Osteocyte (in vitro differentiated cells): Measurements from ENCODE around the gene KRT33A. TPM values are rescaled to one million over a fixed set of nuclear protein-coding genes. Genes with fewer than 3 reads are reported as not detected.
"Not testable (repeated sequence)": the region's sequence is repeated elsewhere in the genome, so short reads cannot be mapped to it uniquely, and the experiment has no call there.

ENCODE experiments used
- DNase-seq: peaks from one replicate; pipeline ENCODE4 v3.0.0; 2021; ENCODE audit warnings: mixed read lengths; ENCODE audit not compliant: unreplicated experiment; ENCODE audit errors: extremely low spot score
- H3K27ac Mint-ChIP-seq: one replicate; pipeline ENCODE4 v1.8.0; 2021; ENCODE audit warnings: mild to moderate bottlenecking, mixed read lengths; ENCODE audit not compliant: unreplicated experiment
- H3K27me3 Mint-ChIP-seq: one replicate; pipeline ENCODE4 v1.8.0; 2021; ENCODE audit warnings: mixed read lengths; ENCODE audit not compliant: unreplicated experiment
- H3K36me3 Mint-ChIP-seq: one replicate; pipeline ENCODE4 v1.8.0; 2021; ENCODE audit warnings: mixed read lengths; ENCODE audit not compliant: unreplicated experiment
- H3K4me1 Mint-ChIP-seq: one replicate; pipeline ENCODE4 v1.8.0; 2021; ENCODE audit warnings: mixed read lengths; ENCODE audit not compliant: unreplicated experiment
- H3K4me3 Mint-ChIP-seq: one replicate; pipeline ENCODE4 v1.8.0; 2021; ENCODE audit warnings: mild to moderate bottlenecking, moderate library complexity, mixed read lengths; ENCODE audit not compliant: unreplicated experiment
- H3K9me3 Mint-ChIP-seq: one replicate; pipeline ENCODE4 v1.8.0; 2021; ENCODE audit warnings: mixed read lengths; ENCODE audit not compliant: unreplicated experiment
- CTCF ChIP-seq: fragments of 200-600 bp; sonication (generic); IDR thresholded peaks from 2 replicates; pipeline ENCODE4 v1.5.0; 2021; ENCODE audit warnings: antibody characterized with exemption, mild to moderate bottlenecking, moderate library complexity
- total RNA-seq: library from RNA; stranded (reverse); gene quantifications from 2 replicates; pipeline ENCODE4 v1.2.1, GENCODE V29; 2021

The KRT33A gene
- total RNA-seq, 1 donor from 2014 or later = not detected

- H3K27me3 Mint-ChIP-seq = peaks cover 16% of the 10 kb centered on the region
- H3K36me3 Mint-ChIP-seq = no peaks in the 10 kb centered on the region
- peaks cover 3% of the 10 kb centered on the region for H3K9me3 Mint-ChIP-seq
- H3K4me1 Mint-ChIP-seq = no peaks in the 10 kb centered on the region
- no peak overlapping the region for H3K27ac Mint-ChIP-seq
- TF ChIP-seq CTCF = no peak
- H3K4me3 Mint-ChIP-seq = no peak overlapping the region
- peak; percentile 67 for DNase-seq
Measured at GRCh38 chr17:41347869-41348760, 2.5 kb downstream of the KRT33A start.

DNA sequence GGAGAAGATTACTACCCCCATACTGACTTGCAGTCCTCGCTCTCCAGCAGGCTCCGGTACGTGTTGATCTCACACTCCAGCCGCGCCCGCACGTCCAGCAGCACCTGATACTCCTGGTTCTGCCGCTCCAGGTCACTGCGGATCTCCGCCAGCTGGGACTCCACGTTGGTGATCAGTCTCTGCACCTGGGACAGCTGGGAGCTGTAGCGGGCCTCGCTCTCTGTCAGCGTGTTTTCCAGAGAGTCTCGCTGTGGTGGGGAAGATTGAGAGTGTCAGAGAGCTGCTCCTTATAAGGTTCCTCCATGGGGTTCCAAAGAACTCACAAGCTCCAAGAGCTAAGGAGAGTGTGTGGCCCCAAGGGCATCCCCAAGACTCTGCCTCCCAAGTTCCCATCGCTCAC, 4.2 kb downstream of the KRT33A start:
- DNase-seq = peak; percentile 53
- H3K9me3 Mint-ChIP-seq = peaks cover 19% of the 10 kb centered on the region
- not testable (repeated sequence) for H3K36me3 Mint-ChIP-seq, H3K4me1 Mint-ChIP-seq, H3K27me3 Mint-ChIP-seq, H3K27ac Mint-ChIP-seq, H3K4me3 Mint-ChIP-seq

DNA sequence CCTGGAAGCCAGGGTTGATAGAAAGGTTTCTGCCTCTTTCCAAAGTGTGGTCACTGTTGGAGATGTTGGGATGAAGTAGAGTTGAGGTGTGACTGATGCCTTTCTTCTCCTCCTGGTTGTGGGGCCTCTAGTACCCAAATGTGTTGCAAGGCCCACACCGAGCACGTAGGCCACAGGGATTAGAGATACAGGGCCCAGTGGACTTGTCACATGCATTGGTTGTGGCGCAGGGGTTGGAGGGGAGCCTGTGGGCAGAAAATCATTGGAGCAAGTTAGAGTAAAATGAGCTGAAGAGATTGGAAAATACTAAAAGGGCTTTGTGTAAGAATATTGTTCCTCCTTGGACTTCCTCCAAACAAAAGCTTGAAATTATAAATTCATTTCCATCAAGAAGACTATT, 4.6 kb downstream of the KRT33A start:
- H3K9me3 Mint-ChIP-seq = peaks cover 19% of the 10 kb centered on the region
- no peak for TF ChIP-seq CTCF
- H3K4me1 Mint-ChIP-seq = no peaks in the 10 kb centered on the region
- H3K36me3 Mint-ChIP-seq = peaks cover 4% of the 10 kb centered on the region
- no peak overlapping the region for H3K4me3 Mint-ChIP-seq
- DNase-seq = peak; percentile 62
- H3K27me3 Mint-ChIP-seq = peaks cover 2% of the 10 kb centered on the region
- H3K27ac Mint-ChIP-seq = no peak overlapping the region

DNA sequence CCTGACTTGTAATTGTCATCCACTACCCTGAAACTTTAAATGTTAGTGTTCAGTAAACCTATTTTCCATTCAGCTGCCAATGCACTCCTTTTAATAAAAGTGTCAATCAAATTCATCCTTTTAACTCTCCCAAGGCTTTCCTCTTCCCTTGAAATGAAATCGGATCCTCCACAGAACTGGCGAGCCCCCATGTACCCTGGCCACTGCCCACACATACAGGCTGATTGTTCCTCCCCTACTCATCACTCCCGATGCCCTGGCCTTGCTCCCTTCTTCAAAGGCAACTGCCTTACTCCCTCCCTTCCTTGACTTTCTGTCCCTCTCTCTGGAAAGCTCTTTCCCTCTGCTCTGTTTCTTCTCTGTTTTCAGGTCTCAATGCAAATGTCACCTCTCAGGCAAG, 7.6 kb downstream of the KRT33A start:
- Mint-ChIP-seq H3K4me1 (no peaks in the 10 kb centered on the region), H3K9me3 (peaks cover 19% of the 10 kb centered on the region), H3K27ac (no peak overlapping the region), H3K4me3 (no peak overlapping the region), H3K36me3 (peaks cover 4% of the 10 kb centered on the region), H3K27me3 (peaks cover 2% of the 10 kb centered on the region)
- no peak for TF ChIP-seq CTCF
- peak; percentile 25 for DNase-seq

DNA sequence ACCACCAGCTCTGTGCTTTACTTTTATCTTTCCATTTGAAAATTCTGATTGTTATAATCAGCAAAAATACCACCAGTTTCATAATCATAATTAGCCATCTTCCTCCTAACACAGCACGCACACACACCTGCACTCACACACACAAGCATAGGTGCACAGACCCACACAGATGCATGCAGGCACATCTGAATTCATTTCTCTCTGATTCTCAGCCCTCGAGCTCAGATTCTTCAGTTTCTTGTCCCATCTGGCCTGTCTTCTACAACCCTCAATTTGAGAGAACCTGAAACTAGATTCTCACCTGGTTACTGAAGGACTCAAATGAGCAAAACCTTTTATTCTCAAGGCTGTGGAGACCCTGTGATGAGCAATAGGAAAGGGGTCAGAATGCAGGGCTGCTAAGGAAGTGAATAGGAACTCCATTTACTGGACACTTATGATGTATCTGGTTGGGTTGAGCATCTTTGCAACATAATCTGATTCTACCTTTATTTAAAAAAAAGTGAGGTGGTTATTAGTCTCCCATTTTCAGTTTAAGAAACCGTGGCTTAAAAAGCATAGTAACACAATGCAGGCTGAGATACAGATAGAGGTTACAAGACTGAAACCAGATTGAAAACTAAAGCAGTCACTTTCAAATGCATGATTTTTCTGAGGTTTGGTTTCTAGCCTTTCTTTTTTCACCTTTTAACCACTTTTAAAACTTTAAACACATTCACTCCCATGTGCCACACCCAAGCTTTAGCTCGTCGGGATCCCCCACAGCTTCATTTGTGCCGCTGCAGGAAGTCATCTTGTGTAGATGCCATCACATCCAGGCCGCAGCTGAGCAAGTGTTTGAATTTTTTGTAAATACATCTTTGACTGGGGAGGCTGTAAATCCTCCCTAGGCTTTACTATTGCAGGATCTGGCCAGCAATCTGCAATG, 9.4 kb downstream of the KRT33A start:
- Mint-ChIP-seq H3K9me3 (peaks cover 19% of the 10 kb centered on the region), H3K4me1 (no peaks in the 10 kb centered on the region), H3K4me3 (no peak overlapping the region), H3K36me3 (peaks cover 4% of the 10 kb centered on the region), H3K27ac (no peak overlapping the region), H3K27me3 (peaks cover 2% of the 10 kb centered on the region)
- no peak for DNase-seq
- TF ChIP-seq CTCF = no peak
